ENCODE measurements around the gene TARM1. TPM values are rescaled to one million over a fixed set of nuclear protein-coding genes. Genes with fewer than 3 reads are reported as not detected.
A peak's percentile ranks its signal among the peaks of the same experiment; 100 is the strongest.

The TARM1 gene
- total RNA-seq, 1 donor from 2014 or later = not detected

GRCh38 chr19:54114340-54115108, 33.4 kb upstream of the TARM1 start:
- TF ChIP-seq CTCF (IDR thresholded peaks at IDR 0.05) = no peak
- Mint-ChIP-seq H3K9me3 (ENCODE audit: low read depth) (no peaks in the 10 kb centered on the region), H3K4me1 (ENCODE audit: low read depth) (peaks cover 32% of the 10 kb centered on the region), H3K4me3 (ENCODE audit: unreplicated experiment) (peak overlapping the region; percentile 85), H3K36me3 (ENCODE audit: low read depth) (peaks cover 9% of the 10 kb centered on the region), H3K27me3 (ENCODE audit: low read depth) (no peaks in the 10 kb centered on the region), H3K27ac (ENCODE audit: unreplicated experiment) (peak overlapping the region; percentile 96)
- DNase-seq (ENCODE audit: low spot score) = no peak

GRCh38 chr19:54109651-54110050, 28.5 kb upstream of the TARM1 start:
- H3K27me3 Mint-ChIP-seq (ENCODE audit: low read depth) = no peaks in the 10 kb centered on the region
- no peak for DNase-seq (ENCODE audit: low spot score)
- H3K4me1 Mint-ChIP-seq (ENCODE audit: low read depth) = peaks cover 13% of the 10 kb centered on the region
- no peaks in the 10 kb centered on the region for H3K9me3 Mint-ChIP-seq (ENCODE audit: low read depth)
- no peak overlapping the region for H3K4me3 Mint-ChIP-seq (ENCODE audit: unreplicated experiment)
- H3K36me3 Mint-ChIP-seq (ENCODE audit: low read depth) = peaks cover 19% of the 10 kb centered on the region
- no peak overlapping the region for H3K27ac Mint-ChIP-seq (ENCODE audit: unreplicated experiment)
- TF ChIP-seq CTCF (IDR thresholded peaks at IDR 0.05) = no peak

- no peak for TF ChIP-seq CTCF (IDR thresholded peaks at IDR 0.05)
- H3K9me3 Mint-ChIP-seq (ENCODE audit: low read depth) = no peaks in the 10 kb centered on the region
- H3K27ac Mint-ChIP-seq (ENCODE audit: unreplicated experiment) = no peak overlapping the region
- peaks cover 19% of the 10 kb centered on the region for H3K36me3 Mint-ChIP-seq (ENCODE audit: low read depth)
- H3K4me1 Mint-ChIP-seq (ENCODE audit: low read depth) = peaks cover 3% of the 10 kb centered on the region
- no peak for DNase-seq (ENCODE audit: low spot score)
- H3K4me3 Mint-ChIP-seq (ENCODE audit: unreplicated experiment) = no peak overlapping the region
- H3K27me3 Mint-ChIP-seq (ENCODE audit: low read depth) = no peaks in the 10 kb centered on the region
Measured at GRCh38 chr19:54108496-54108895, 27.3 kb upstream of the TARM1 start.

- Mint-ChIP-seq H3K9me3 (ENCODE audit: low read depth) (no peaks in the 10 kb centered on the region), H3K4me1 (ENCODE audit: low read depth) (peaks cover 5% of the 10 kb centered on the region), H3K27ac (ENCODE audit: unreplicated experiment) (no peak overlapping the region), H3K36me3 (ENCODE audit: low read depth) (peaks cover 19% of the 10 kb centered on the region), H3K27me3 (ENCODE audit: low read depth) (no peaks in the 10 kb centered on the region), H3K4me3 (ENCODE audit: unreplicated experiment) (no peak overlapping the region)
- no peak for TF ChIP-seq CTCF (IDR thresholded peaks at IDR 0.05)
- DNase-seq (ENCODE audit: low spot score) = peak; percentile 62
Measured at GRCh38 chr19:54107876-54108490, 26.8 kb upstream of the TARM1 start.

- H3K27me3 Mint-ChIP-seq (ENCODE audit: low read depth) = no peaks in the 10 kb centered on the region
- H3K4me3 Mint-ChIP-seq (ENCODE audit: unreplicated experiment) = no peak overlapping the region
- no peaks in the 10 kb centered on the region for H3K9me3 Mint-ChIP-seq (ENCODE audit: low read depth)
- peaks cover 11% of the 10 kb centered on the region for H3K4me1 Mint-ChIP-seq (ENCODE audit: low read depth)
- no peak for TF ChIP-seq CTCF (IDR thresholded peaks at IDR 0.05)
- H3K36me3 Mint-ChIP-seq (ENCODE audit: low read depth) = peaks cover 19% of the 10 kb centered on the region
- peak; percentile 70 for DNase-seq (ENCODE audit: low spot score)
- no peak overlapping the region for H3K27ac Mint-ChIP-seq (ENCODE audit: unreplicated experiment)
Measured at GRCh38 chr19:54106716-54107115, 25.6 kb upstream of the TARM1 start.
